Neural progenitor cell (in vitro differentiated cells): ENCODE data around the gene DOCK10.

Experiments
- EZH2phosphoT487 ChIP-seq: fragments of 200-600 bp; sonication (generic); IDR thresholded peaks from 2 replicates; pipeline ENCODE4 v1.6.1; 2017; ENCODE audit warnings: antibody characterized with exemption
- TF ChIP-seq, protein P1 (sequence below): fragments of 200-600 bp; sonication (generic); IDR thresholded peaks from 2 replicates; pipeline ENCODE4 v1.5.1; 2017; ENCODE audit warnings: antibody characterized with exemption, mild to moderate bottlenecking

DNA sequence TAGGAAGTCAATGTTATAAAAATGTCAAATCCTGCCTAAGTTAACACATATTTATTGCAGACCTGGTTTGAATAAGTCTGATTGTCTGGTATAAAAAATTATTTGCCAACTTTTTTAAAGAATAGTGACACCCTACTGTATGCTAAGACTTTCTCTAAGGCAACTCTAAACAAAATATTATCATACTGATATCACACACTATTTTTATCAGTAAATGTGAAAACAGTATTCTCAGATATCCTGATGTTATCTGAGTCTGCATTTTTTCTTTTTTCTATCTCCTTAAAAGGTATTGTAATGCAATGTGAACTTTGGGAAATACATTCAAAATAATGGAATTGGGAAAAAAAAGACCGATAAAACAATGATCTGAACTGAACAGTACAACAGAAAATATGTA, 127.1 kb downstream of the DOCK10 start:
- TF ChIP-seq, protein P1, sequence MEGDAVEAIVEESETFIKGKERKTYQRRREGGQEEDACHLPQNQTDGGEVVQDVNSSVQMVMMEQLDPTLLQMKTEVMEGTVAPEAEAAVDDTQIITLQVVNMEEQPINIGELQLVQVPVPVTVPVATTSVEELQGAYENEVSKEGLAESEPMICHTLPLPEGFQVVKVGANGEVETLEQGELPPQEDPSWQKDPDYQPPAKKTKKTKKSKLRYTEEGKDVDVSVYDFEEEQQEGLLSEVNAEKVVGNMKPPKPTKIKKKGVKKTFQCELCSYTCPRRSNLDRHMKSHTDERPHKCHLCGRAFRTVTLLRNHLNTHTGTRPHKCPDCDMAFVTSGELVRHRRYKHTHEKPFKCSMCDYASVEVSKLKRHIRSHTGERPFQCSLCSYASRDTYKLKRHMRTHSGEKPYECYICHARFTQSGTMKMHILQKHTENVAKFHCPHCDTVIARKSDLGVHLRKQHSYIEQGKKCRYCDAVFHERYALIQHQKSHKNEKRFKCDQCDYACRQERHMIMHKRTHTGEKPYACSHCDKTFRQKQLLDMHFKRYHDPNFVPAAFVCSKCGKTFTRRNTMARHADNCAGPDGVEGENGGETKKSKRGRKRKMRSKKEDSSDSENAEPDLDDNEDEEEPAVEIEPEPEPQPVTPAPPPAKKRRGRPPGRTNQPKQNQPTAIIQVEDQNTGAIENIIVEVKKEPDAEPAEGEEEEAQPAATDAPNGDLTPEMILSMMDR, result no peak
- TF ChIP-seq EZH2phosphoT487, result no peak
